HG02973 (cell line): ENCODE results near the gene SMPD4.
"Not testable (repeated sequence)": the region's sequence is repeated elsewhere in the genome, so short reads cannot be mapped to it uniquely, and the experiment has no call there.

ENCODE experiments used
- ATAC-seq: cut with Tn5 transposase; IDR thresholded peaks from one replicate; pipeline ENCODE4 v1.9.1; 2021; ENCODE audit warnings: moderate library complexity; ENCODE audit not compliant: unreplicated experiment

SMPD4 gene

DNA sequence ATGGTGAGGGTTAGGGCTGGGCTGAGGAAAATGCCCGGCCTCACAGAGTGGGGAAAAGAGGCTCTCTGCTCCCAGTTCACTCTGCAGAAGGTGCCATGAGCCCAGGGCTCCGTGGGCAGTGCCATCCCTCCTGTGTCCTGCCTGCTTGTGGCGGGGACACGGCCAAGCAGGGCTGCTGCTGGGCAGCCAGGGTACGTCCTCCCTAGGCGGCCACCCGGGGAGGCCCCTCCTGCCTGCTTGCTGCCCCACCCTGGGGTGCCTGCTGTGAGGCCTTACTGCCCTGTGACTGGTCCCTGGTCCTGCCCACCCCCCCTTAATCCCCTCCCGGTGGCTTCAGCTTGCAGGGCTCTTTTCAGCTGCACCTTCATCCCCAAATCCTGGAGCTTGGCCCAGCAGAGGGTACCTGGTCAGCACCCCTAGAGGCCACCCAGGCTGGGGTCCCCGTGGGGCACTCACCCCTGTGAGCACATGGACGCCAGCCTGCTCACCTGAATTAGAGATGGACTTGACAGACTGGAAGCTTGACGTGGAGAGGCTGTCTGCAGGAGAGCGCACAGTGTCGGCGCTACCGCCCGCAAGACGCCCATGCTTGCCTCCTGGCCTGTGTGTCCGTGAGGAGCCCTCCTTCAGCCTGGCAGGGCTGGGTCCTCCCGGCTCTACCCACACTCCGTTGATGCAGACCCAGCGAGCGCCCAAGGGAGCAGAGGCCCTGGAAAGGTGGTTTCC lies 39.6 kb downstream of the SMPD4 start:
- ATAC-seq, result not testable (repeated sequence)

DNA sequence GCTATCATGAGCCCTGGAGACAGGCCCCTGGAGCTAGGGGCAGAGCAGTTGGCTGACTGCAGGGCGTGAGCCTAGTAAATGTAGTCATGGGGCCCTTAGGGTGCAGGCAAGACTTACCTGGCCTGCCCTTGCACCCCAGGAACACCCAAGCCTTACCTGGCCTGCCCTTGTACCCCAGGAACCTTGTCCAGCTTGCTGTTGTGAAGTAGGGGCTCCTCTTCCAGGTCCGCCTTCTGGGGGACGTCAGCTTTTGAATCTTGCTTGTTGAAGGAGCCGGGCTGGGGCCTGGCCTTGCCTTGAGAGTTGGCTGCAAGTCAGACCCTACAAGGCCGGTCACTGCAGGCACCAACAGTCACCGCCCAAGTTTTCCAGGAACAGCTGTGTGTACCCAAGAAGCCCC lies 40.4 kb downstream of the SMPD4 start:
- ATAC-seq, result not testable (repeated sequence)

DNA sequence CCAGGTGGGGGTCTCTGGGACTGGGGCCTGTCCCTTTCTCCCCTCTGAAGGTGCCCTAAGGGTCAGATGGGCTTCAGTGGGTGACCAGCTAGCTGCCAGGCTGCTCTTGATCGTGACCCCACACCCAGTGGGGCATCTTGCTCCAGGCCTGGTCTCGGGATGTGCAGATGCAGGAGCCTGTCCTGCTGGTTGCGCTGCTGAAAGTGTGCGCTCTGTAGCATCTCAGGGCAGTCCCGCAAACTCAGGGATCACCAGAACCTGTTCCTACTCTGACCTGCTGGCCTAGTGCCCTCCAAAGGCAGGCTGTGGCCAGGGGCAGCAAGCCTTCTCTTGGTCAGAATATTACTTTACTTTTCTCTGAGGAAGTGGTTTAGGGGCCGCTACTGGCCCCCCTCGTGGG lies 40.9 kb downstream of the SMPD4 start:
- ATAC-seq, result not testable (repeated sequence)

DNA sequence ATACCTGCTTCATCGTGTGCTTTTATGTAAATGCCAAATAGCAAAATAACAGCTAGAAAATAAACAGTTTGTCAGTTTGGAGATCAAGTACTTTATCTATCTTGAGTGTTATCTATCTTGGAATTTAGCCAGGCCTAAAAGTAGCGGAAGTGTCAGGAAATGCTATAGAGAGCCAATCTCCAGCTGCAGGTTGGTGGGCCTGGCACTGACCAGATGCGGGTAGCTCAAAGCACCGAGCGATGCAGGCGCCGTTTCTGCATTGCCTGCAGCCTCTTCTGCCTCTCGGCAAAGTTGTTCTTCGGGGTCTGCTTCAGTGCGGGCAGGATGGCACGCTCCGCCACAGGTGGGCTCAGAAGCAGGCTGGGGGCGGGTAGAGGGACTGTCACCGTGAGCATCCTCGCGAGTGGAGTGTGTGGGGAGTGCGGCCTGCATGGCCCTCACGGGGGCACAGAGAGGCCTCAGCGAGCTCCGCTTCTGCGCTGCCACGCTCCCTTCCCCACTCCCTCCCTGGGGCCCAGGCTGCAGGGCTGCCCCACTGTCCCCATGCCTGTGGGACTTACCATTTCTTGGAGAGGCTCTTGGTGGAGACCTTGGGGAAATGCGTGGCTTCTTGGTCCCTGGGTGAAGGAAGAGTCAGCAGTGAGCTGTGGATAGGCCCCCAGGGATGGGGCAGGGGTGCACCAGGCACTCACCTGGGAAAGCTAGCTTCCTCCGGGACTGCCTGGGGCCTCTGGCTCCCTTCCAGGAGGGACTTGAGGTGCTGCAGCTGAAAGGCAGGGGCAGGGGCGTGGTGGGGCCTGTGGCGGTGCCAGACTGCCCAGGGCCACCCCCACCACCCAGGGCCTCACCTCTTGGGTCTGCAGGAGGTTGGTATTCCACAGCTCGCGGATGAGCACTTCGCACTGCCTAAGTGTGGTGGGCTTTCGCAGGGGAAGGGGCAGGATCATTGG lies 41.8 kb downstream of the SMPD4 start:
- not testable (repeated sequence) for ATAC-seq

DNA sequence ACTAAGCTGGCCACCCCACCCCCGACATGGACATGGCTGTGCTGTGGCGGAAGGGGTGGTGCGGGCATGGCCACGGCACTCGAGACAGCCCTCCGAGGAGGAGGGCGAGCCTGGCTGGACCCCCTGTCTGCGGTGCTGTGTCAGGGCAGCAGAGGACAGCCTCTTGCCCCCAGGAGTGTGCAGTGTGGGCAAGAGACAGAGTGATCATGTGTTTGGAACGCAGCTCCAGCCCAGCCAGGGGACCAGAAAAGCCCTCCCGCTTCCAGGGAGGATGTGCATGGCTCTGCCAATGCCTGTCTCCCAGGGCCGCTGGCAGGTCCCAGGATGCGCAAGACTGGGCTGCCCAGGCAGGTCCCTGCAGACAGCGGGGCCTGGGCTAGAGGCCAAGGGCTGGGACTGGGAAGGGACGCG lies 42.6 kb downstream of the SMPD4 start:
- not testable (repeated sequence) for ATAC-seq

DNA sequence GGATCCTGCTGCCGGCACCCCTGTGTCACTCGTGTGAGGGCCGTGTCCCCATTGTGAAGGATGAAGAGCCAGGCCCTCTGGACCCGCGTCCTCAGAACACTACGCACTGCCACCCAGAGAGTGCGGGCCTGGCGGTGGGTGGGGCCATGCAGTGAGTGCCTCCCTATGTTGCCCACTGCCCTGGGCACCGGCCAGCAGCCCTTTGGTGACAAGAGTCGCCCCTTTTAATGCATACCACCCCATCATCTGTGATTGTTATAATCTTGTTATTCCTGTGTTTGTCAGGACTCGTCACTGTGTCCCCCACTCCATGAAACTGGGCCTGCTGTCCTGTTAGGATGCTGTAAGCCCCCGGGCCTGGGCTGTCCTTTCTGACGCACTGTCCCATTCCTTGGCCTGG lies 43.1 kb downstream of the SMPD4 start:
- ATAC-seq, result not testable (repeated sequence)

DNA sequence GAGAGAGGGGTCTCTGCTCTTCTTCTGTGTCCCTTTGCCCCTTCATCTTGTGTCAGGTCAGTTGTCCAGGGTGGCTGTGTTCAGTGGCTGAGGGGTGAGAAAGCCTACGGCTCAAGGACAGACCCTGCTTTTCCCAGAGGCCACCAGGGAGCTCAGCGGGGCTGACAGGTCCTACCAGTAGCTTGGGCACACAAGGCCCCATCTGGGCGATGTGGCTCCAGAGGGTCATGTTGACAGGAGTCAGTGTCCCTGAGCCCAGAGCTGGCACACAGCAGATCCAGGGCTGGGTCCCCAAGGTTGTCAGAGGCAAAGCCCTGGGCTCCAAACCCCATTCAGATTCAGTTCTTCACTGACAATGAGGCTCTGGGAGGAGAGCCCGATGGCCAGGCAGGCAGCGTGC lies 44.3 kb downstream of the SMPD4 start:
- ATAC-seq, result not testable (repeated sequence)

DNA sequence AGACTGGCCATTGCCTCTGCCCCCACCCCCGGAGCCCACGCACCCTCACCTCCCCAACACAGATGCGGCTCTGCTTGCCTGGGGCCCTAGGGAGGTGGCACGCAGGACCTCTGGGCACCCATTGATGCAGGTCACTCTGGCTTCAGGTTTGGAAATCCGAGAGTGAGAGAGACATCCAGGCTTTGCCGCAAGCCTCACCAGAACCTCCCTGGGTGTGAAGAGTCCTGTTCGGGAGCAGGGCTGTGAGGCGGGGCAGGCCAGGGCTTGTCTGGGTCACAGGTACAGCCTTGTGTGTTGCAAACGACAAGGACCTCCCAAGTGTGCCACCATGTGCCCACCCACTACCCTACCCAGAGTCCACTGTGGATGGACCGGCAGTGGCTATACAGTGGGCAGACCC lies 44.9 kb downstream of the SMPD4 start:
- ATAC-seq, result not testable (repeated sequence)

DNA sequence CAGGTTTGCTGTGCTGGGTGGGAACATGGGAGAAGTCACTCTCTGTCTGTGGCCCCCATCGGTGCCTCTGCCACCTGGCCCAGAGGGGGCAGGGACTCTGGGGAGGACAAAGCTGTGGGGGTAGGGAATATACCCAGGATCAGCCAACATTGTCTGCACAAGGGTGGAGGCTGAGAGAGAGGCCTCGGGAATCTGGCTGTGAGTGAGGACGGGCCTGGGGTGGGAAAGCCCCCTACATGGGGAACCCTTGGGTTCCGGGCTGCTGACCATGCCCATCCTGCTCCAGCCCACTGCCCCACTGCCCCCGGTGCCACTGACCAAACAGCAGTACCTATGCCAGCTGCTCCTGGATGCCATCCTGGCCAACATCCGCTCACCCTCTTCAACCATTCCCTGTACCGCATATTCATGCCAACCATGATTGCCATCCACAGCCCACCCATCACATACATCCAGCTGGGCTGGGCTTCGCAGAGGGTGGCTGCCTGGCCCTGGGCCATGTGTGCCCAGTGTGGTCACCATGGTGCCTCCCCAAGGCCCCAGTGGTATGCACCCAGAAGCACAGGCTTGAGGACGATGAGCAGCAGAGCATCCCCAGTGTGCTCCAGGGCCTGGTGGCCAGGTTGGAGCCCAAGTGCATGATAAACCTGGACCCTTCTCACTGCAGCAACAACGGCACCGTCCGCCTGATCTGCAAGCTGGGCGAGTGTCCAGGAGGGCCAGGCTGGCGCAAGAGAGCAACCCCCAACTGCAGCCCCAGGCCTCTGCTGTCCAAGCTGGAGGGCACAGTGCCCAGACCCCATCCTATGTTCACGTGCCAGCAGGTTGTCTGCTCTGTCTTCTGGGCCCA lies 45.5 kb downstream of the SMPD4 start:
- ATAC-seq, result no peak

DNA sequence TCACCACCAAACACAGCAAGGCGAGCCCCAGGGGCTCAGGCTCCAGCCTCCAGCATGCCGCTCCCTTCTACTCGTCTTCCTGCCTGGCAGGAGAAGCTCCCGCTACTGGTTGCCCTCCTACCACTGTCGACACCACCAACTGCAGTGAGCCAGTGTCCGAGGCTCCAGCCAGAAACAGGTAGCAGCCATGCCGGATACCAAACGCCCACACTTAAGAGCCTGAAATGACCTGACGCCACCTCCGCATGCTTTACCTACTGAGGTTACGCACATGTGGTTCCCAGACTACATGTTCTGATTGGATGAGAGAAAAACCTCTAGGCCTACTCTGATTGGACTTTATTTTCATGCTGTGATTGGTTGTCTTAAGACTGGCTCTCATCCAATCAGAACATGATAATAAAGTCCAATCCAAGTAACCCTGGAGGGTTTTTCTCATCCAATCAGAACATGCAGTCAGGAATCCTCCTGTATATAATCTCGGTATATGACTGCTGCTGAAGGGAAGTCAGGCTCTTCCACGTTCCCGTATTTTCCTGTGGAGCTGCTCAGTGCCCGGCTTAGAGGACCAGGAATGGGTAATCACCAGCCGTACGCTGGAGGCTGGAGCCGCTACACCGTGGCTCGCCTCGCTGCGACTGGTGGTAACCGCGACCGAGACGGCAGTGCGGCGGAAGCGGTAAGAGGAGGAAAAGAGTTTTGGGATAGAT lies 52.1 kb downstream of the SMPD4 start, which contains the start of gene POTEF:
POTEF (minus strand) TSS at position 103 of the 710 bp plus-strand sequence. CDS start 8,707 bp downstream, outside the sequence.
- ATAC-seq, result not testable (repeated sequence)

DNA sequence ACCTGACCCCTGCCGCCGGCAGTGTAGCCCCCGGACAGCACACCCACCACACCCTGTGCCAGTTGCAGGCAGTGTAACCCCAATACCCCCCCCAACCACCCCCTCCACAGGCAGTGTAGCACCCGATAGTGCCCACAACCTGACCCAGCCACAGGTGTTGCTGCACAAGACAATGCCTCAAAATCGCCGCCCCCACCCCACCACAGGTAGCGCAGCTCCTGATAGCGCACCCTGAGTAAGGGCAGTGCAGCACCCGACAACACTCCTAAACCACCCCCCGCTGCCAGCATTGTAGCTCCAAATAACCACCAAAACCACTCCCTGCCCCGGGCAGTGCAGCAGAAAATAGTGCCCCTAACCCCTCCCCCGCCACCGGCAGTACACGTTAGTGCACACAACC lies 52.9 kb downstream of the SMPD4 start:
- ATAC-seq, result not testable (repeated sequence)

DNA sequence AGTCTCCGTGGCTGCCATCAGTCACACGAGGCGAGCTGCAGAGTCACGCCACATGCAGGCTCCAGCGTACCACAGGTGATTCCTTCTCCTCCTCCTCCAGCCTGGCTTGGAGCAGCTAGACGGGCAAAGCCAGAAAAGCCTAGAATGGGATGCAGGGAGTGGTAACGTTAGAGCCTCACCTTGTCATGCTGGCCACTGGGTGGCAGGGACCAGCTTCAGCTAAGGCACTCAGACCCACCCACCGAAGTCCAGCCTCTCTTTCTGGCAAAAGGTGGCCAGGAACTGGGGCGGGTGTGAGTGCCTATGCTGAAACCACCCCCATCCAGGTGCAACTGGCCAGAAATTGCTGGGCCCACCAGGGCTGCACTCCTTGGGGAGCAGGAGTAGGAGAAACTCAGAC lies 53.7 kb downstream of the SMPD4 start:
- ATAC-seq, result not testable (repeated sequence)

DNA sequence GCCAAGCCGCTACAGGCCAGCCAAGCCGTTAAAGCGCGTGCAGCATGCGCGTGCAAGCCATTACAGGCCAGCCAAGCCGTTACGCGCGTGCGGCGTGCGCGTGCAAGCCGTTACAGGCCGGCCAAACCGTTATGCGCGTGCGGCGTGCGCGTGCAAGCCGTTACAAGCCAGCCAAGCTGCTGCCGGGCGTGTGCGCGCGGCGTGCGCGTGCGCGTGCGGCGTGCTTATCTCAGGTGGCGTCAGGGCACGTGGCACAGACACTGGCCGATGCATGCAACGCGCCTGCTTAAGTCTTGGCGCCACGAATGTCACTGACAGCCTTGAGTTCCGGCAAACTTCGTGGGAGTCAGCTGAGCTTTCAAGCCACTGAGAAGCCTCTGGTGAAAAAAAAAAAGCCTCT lies 60.5 kb downstream of the SMPD4 start:
- ATAC-seq, result not testable (repeated sequence)

DNA sequence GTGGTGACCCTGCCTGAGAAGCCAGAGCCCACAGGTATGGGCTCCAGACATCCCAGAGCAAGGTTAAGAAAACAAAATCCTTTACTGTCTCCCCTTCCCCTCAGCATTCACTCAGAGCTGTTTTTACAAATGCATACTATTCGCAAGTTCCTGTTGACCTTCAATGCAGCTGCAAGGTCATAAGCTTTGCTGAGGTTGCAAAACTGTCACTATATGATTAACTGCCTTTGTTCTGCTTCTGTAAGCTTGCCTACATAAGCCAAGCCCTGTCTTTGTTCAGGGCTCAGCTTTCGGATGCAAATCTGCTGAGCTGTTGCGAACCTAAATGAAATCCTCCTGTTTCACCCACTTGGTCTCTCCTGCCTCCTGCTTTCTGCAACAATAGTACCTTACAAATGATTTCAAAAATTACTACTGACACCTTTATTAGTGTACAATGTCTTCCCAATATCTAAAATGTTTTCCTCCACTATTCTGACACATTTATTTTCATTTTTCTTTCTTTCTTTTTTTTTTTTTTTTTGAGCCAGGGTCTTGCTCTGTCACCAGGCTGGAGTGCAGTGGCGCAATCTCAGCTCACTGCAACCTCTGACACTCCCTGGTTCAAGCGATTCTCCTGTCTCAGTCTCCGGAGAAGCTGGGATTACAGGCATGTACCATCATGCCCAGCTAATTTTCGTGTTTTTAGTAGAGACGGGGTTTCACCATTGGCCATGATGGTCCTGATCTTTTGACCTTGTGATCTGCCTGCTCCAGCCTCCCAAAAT lies 78.6 kb downstream of the SMPD4 start:
- not testable (repeated sequence) for ATAC-seq
